ENCODE measurements around the gene PRKAB2.

DNA sequence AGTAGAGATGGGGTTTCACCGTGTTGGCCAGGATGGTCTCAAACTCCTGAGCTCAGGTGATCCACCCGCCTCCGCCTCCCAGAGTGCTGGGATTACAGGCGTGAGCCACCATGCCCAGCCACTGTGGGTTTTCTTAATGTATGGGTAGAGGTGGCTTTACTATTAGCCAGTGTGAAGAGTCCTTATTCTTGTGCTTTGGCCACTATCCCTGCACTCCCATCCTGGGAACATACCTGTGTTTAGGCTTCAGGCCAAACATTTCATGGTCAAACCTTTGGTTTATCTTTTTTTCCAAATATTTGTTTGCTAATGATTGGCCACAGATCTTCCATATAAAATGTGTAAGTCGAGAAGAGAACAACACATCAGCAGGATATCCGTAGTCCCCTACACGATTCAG lies 36.3 kb upstream of the PRKAB2 start:
- TF ChIP-seq, protein P1, sequence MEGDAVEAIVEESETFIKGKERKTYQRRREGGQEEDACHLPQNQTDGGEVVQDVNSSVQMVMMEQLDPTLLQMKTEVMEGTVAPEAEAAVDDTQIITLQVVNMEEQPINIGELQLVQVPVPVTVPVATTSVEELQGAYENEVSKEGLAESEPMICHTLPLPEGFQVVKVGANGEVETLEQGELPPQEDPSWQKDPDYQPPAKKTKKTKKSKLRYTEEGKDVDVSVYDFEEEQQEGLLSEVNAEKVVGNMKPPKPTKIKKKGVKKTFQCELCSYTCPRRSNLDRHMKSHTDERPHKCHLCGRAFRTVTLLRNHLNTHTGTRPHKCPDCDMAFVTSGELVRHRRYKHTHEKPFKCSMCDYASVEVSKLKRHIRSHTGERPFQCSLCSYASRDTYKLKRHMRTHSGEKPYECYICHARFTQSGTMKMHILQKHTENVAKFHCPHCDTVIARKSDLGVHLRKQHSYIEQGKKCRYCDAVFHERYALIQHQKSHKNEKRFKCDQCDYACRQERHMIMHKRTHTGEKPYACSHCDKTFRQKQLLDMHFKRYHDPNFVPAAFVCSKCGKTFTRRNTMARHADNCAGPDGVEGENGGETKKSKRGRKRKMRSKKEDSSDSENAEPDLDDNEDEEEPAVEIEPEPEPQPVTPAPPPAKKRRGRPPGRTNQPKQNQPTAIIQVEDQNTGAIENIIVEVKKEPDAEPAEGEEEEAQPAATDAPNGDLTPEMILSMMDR (IDR thresholded peaks at IDR 0.05 in 8 of 11, conservative IDR thresholded peaks at IDR 0.05 in 3 of 11), result no peak
- no peak for TF ChIP-seq POLR2A (IDR thresholded peaks at IDR 0.05)

Data from spleen (tissue), 7 donors.